Measurements from ENCODE around the gene POFUT1. TPM values are rescaled to one million over a fixed set of nuclear protein-coding genes. Genes with fewer than 3 reads are reported as not detected.

The POFUT1 gene
- total and polyA plus RNA-seq, 2 of the 8 experiments (the other 6 are each of a cell fraction or from before 2014, with no cell fraction given): 19.4 to 24.4 TPM

DNA sequence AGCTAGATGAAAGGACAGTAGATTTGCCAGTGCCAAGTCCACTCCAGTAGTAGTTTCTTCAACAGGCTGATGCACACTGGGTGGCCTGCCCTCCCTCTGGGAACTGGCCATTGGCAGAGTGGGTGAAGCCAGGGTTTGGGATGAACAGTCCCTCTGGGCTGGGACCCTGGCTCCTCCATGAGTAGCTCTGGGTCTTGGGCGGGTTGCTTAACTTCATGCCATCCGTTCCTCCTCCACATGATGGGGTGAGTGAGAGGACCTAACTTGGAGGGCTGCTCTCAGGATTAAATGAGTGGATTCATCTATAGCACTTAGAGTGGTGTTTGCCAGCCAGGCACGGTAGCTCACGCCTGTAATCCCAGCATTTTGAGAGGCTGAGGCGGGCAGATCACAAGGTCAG is 47.3 kb upstream of the POFUT1 start (continued):
- TF ChIP-seq, protein P1, sequence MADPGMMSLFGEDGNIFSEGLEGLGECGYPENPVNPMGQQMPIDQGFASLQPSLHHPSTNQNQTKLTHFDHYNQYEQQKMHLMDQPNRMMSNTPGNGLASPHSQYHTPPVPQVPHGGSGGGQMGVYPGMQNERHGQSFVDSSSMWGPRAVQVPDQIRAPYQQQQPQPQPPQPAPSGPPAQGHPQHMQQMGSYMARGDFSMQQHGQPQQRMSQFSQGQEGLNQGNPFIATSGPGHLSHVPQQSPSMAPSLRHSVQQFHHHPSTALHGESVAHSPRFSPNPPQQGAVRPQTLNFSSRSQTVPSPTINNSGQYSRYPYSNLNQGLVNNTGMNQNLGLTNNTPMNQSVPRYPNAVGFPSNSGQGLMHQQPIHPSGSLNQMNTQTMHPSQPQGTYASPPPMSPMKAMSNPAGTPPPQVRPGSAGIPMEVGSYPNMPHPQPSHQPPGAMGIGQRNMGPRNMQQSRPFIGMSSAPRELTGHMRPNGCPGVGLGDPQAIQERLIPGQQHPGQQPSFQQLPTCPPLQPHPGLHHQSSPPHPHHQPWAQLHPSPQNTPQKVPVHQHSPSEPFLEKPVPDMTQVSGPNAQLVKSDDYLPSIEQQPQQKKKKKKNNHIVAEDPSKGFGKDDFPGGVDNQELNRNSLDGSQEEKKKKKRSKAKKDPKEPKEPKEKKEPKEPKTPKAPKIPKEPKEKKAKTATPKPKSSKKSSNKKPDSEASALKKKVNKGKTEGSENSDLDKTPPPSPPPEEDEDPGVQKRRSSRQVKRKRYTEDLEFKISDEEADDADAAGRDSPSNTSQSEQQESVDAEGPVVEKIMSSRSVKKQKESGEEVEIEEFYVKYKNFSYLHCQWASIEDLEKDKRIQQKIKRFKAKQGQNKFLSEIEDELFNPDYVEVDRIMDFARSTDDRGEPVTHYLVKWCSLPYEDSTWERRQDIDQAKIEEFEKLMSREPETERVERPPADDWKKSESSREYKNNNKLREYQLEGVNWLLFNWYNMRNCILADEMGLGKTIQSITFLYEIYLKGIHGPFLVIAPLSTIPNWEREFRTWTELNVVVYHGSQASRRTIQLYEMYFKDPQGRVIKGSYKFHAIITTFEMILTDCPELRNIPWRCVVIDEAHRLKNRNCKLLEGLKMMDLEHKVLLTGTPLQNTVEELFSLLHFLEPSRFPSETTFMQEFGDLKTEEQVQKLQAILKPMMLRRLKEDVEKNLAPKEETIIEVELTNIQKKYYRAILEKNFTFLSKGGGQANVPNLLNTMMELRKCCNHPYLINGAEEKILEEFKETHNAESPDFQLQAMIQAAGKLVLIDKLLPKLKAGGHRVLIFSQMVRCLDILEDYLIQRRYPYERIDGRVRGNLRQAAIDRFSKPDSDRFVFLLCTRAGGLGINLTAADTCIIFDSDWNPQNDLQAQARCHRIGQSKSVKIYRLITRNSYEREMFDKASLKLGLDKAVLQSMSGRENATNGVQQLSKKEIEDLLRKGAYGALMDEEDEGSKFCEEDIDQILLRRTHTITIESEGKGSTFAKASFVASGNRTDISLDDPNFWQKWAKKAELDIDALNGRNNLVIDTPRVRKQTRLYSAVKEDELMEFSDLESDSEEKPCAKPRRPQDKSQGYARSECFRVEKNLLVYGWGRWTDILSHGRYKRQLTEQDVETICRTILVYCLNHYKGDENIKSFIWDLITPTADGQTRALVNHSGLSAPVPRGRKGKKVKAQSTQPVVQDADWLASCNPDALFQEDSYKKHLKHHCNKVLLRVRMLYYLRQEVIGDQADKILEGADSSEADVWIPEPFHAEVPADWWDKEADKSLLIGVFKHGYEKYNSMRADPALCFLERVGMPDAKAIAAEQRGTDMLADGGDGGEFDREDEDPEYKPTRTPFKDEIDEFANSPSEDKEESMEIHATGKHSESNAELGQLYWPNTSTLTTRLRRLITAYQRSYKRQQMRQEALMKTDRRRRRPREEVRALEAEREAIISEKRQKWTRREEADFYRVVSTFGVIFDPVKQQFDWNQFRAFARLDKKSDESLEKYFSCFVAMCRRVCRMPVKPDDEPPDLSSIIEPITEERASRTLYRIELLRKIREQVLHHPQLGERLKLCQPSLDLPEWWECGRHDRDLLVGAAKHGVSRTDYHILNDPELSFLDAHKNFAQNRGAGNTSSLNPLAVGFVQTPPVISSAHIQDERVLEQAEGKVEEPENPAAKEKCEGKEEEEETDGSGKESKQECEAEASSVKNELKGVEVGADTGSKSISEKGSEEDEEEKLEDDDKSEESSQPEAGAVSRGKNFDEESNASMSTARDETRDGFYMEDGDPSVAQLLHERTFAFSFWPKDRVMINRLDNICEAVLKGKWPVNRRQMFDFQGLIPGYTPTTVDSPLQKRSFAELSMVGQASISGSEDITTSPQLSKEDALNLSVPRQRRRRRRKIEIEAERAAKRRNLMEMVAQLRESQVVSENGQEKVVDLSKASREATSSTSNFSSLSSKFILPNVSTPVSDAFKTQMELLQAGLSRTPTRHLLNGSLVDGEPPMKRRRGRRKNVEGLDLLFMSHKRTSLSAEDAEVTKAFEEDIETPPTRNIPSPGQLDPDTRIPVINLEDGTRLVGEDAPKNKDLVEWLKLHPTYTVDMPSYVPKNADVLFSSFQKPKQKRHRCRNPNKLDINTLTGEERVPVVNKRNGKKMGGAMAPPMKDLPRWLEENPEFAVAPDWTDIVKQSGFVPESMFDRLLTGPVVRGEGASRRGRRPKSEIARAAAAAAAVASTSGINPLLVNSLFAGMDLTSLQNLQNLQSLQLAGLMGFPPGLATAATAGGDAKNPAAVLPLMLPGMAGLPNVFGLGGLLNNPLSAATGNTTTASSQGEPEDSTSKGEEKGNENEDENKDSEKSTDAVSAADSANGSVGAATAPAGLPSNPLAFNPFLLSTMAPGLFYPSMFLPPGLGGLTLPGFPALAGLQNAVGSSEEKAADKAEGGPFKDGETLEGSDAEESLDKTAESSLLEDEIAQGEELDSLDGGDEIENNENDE (IDR thresholded peaks at IDR 0.05; ENCODE audit: insufficient replicate concordance, low read length): no peak
- TF ChIP-seq BACH1 (IDR thresholded peaks at IDR 0.05; ENCODE audit: low read length) (no peak), EGR1 (IDR thresholded peaks at IDR 0.05; ENCODE audit: borderline replicate concordance, low read depth, low read length) (no peak), SP1 (IDR thresholded peaks at IDR 0.05; ENCODE audit: low read depth, low read length) (no peak), HDAC2 (IDR thresholded peaks at IDR 0.05; ENCODE audit: borderline replicate concordance in 1 of 2, low read depth in 2 of 2, low read length in 2 of 2) (no peak), CBX5 (IDR thresholded peaks at IDR 0.05; ENCODE audit: low read depth, low read length) (no peak), JUND (IDR thresholded peaks at IDR 0.05; ENCODE audit: low read length) (no peak)
